ENCODE measurements around the gene KCNK3.
"Not testable (repeated sequence)": the region's sequence is repeated elsewhere in the genome, so short reads cannot be mapped to it uniquely, and the experiment has no call there.

Gene KCNK3

GRCh38 chr2:26760991-26761390 lies 68.5 kb downstream of the KCNK3 start:
- not testable (repeated sequence) for DNase-seq

- no peak for DNase-seq
Measured at GRCh38 chr2:26763019-26763418, 70.5 kb downstream of the KCNK3 start.

- peak; percentile 21 for DNase-seq
Measured at GRCh38 chr2:26764078-26764887, 71.8 kb downstream of the KCNK3 start, which contains the start of gene SLC35F6. SLC35F6 (plus strand) TSS chr2:26764284; CDS start chr2:26764350, 66 bp downstream.

GRCh38 chr2:26764906-26765305 lies 72.4 kb downstream of the KCNK3 start:
- no peak for DNase-seq

GRCh38 chr2:26765475-26766200 lies 73.1 kb downstream of the KCNK3 start:
- DNase-seq, result no peak

- no peak for DNase-seq
Measured at GRCh38 chr2:26767129-26767528, 74.6 kb downstream of the KCNK3 start.

- DNase-seq, result no peak
Measured at GRCh38 chr2:26767894-26768487, 75.5 kb downstream of the KCNK3 start.

- DNase-seq, result no peak
Measured at GRCh38 chr2:26768759-26769088, 76.2 kb downstream of the KCNK3 start.

GRCh38 chr2:26769089-26769761 lies 76.7 kb downstream of the KCNK3 start:
- peak; percentile 11 for DNase-seq

GRCh38 chr2:26770986-26771586 lies 78.6 kb downstream of the KCNK3 start:
- DNase-seq, result peak; percentile 42

GRCh38 chr2:26772064-26773001 lies 79.8 kb downstream of the KCNK3 start:
- DNase-seq, result no peak

GRCh38 chr2:26776195-26776800 lies 83.8 kb downstream of the KCNK3 start:
- no peak for DNase-seq

- no peak for DNase-seq
Measured at GRCh38 chr2:26778098-26778497, 85.6 kb downstream of the KCNK3 start.

GRCh38 chr2:26778507-26778906 lies 86.0 kb downstream of the KCNK3 start:
- no peak for DNase-seq

- DNase-seq, result no peak
Measured at GRCh38 chr2:26780203-26780760, 87.8 kb downstream of the KCNK3 start.
